Measurements from ENCODE around the gene PPP2R5B. TPM values are rescaled to one million over a fixed set of nuclear protein-coding genes. Genes with fewer than 3 reads are reported as not detected.
A peak's percentile ranks its signal among the peaks of the same experiment; 100 is the strongest.

PPP2R5B gene
- total RNA-seq, 6 donors from 2014 or later, result 21.0 to 48.1 (median 27.5) TPM

DNA sequence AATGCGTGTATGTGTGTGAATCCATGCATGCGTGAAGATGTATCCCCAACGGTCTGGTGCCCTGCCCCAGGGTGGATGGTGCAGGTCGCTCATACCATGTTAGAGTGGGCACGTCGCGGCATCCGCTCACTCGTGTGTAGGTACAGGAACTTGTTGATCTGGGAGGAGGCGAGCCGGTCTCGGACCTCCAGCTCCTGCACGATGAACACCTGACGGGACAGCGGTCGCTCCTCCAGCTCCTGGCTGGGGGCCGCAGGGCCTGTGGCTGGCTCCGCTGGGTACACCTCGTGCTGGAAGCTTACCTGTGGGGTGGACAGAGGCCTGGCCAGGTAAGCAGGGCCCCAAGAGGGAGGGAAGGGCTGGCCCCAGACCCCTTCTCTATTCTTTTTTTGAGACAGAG is 25.9 kb upstream of the PPP2R5B start:
- peaks cover 6 to 12% (median 8%) of the 10 kb centered on the region in 4 donors for H3K4me1 ChIP-seq
- peak in 1 of 2 donors; percentile 80 for DNase-seq
- peaks cover 31 to 90% (median 72%) of the 10 kb centered on the region in 4 donors for H3K36me3 ChIP-seq
- 90 to 97% methylated on average over 7 to 19 of the region's 19 CpGs for WGBS, 2 donors
- TF ChIP-seq POLR2AphosphoS5 (IDR thresholded peaks at IDR 0.05) (no peak), EP300 (IDR thresholded peaks at IDR 0.05) (no peak), POLR2A (IDR thresholded peaks at IDR 0.05) (no peak)
- TF ChIP-seq, protein P1, sequence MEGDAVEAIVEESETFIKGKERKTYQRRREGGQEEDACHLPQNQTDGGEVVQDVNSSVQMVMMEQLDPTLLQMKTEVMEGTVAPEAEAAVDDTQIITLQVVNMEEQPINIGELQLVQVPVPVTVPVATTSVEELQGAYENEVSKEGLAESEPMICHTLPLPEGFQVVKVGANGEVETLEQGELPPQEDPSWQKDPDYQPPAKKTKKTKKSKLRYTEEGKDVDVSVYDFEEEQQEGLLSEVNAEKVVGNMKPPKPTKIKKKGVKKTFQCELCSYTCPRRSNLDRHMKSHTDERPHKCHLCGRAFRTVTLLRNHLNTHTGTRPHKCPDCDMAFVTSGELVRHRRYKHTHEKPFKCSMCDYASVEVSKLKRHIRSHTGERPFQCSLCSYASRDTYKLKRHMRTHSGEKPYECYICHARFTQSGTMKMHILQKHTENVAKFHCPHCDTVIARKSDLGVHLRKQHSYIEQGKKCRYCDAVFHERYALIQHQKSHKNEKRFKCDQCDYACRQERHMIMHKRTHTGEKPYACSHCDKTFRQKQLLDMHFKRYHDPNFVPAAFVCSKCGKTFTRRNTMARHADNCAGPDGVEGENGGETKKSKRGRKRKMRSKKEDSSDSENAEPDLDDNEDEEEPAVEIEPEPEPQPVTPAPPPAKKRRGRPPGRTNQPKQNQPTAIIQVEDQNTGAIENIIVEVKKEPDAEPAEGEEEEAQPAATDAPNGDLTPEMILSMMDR (IDR thresholded peaks at IDR 0.05), result no peak
- no peak overlapping the region for H3K4me3 ChIP-seq
- no peaks in the 10 kb centered on the region for H3K27me3 ChIP-seq
- ATAC-seq (ENCODE audit: low FRiP score in 2 of 2), result no peak
- no peaks in the 10 kb centered on the region for H3K9me3 ChIP-seq
- no peak overlapping the region for H3K27ac ChIP-seq

DNA sequence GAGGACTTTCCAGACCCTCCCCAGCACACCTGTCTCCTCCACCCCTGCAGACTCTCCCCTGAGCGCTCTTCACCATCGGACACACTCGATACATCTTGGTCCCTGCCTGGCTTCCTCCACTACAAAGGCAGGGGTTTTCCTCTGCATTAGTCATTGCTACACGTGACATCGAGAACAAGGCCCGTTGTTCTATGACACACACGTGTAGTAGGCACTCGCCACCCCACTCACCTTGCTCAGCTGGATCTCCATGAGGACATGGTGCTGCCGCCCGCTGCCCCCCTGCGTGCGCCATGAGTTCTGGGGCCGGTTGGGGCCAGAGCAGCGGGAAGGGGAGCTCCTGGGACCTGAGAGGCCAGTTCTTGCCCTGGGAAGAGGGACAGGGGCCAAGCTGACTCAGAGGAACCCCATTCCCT is 24.2 kb upstream of the PPP2R5B start:
- H3K4me3 ChIP-seq, result no peak overlapping the region
- no peaks in the 10 kb centered on the region for H3K27me3 ChIP-seq
- TF ChIP-seq, protein P1 (IDR thresholded peaks at IDR 0.05), result no peak
- TF ChIP-seq POLR2AphosphoS5 (IDR thresholded peaks at IDR 0.05), result no peak
- no peak for TF ChIP-seq EP300 (IDR thresholded peaks at IDR 0.05)
- TF ChIP-seq POLR2A (IDR thresholded peaks at IDR 0.05), result no peak
- ATAC-seq (ENCODE audit: low FRiP score in 2 of 2), result no peak
- peak in 1 of 2 donors; percentile 64 for DNase-seq
- no peak overlapping the region for H3K27ac ChIP-seq
- 87 to 88% methylated on average over 12 to 14 of the region's 14 CpGs for WGBS, 2 donors
- peaks cover 33 to 97% (median 80%) of the 10 kb centered on the region in 4 donors for H3K36me3 ChIP-seq
- H3K4me1 ChIP-seq, result no peaks in the 10 kb centered on the region
- no peaks in the 10 kb centered on the region for H3K9me3 ChIP-seq

DNA sequence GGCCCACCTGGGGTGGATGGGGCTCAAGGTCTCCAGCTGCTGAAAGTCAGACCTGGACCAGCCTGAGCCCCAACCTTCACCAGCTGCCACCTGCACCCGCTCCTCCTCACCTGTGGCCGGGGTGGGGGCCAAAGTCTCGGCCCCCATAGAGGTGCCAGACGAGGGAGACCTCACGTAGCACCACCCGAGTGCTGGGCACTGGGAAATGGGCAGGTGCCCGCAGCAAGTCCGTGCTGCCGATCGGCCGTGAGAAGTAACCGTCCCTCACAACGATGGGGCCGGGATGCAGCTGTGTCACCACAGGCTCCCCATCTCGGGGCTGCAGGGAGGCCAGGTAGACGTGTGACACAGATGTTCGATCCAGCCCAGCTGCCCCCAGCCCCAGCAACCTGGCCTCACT is 23.7 kb upstream of the PPP2R5B start:
- no peaks in the 10 kb centered on the region for H3K27me3 ChIP-seq
- H3K4me1 ChIP-seq, result no peaks in the 10 kb centered on the region
- 94 to 96% methylated on average over 13 to 17 of the region's 17 CpGs for WGBS, 2 donors
- H3K9me3 ChIP-seq, result no peaks in the 10 kb centered on the region
- no peak overlapping the region for H3K4me3 ChIP-seq
- H3K27ac ChIP-seq, result no peak overlapping the region
- ATAC-seq (ENCODE audit: low FRiP score in 2 of 2) (no peak), DNase-seq (peak in 1 of 2 donors; percentile 63)
- H3K36me3 ChIP-seq, result peaks cover 35 to 99% (median 83%) of the 10 kb centered on the region in 4 donors
- TF ChIP-seq, protein P1 (IDR thresholded peaks at IDR 0.05), result no peak
- TF ChIP-seq POLR2AphosphoS5 (IDR thresholded peaks at IDR 0.05) (no peak), EP300 (IDR thresholded peaks at IDR 0.05) (no peak), POLR2A (IDR thresholded peaks at IDR 0.05) (no peak)

DNA sequence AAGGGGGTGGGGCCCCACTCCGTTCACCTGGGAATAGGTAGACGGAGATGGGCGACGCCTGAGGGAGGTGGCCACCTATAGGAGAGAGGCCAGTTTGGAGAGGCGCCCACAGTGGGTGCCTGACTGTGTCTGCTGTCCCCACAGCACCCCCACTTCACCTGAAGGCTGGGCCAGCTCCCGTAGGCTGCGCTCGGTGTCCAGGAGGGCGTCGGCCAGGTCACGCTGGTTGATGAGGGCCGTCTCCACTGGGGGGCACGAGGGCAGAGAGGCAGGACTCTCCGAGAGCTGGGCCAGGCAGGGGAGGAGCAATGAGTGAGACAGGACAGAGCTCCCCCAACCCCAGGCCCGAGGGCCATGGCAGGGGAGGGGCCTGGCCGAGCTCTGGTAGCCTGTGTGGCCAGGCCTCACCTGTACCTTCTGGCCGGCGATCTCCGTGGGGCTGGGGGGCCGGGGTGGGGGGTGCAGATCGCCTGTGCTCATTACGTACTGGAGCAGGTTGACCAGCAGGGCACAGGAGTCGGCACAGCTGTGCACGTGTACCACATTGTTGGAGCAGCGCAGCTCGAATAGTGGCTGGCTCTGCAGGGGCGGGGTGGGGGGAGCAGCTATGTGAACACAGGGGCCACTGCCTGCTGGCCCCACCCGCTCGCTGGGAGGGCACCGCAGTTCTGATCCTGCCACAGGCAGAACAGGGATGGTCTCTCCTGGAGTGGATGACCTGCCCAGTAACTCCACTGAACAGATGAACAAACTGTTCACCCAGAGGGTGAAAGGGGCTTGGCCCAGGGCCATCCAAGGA is 22.2 kb upstream of the PPP2R5B start:
- Histone ChIP-seq H3K9me3 (no peaks in the 10 kb centered on the region), H3K36me3 (peaks cover 41 to 99% (median 87%) of the 10 kb centered on the region in 4 donors), H3K4me3 (no peak overlapping the region), H3K4me1 (no peaks in the 10 kb centered on the region), H3K27me3 (no peaks in the 10 kb centered on the region), H3K27ac (no peak overlapping the region)
- no peak for ATAC-seq (ENCODE audit: low FRiP score in 2 of 2)
- DNase-seq, result no peak
- TF ChIP-seq, protein P1 (IDR thresholded peaks at IDR 0.05), result no peak
- TF ChIP-seq POLR2A (IDR thresholded peaks at IDR 0.05), result no peak
- no peak for TF ChIP-seq EP300 (IDR thresholded peaks at IDR 0.05)
- no peak for TF ChIP-seq POLR2AphosphoS5 (IDR thresholded peaks at IDR 0.05)
- 88 to 91% methylated on average over 11 to 26 of the region's 30 CpGs for WGBS, 2 donors
